HG03460 (cell line): ENCODE measurements around the gene FJX1.
"Not testable (repeated sequence)": the region's sequence is repeated elsewhere in the genome, so short reads cannot be mapped to it uniquely, and the experiment has no call there.

Experiments
- ATAC-seq: cut with Tn5 transposase; IDR thresholded peaks from one replicate; pipeline ENCODE4 v1.9.1; 2021; ENCODE audit not compliant: unreplicated experiment

Gene FJX1

DNA sequence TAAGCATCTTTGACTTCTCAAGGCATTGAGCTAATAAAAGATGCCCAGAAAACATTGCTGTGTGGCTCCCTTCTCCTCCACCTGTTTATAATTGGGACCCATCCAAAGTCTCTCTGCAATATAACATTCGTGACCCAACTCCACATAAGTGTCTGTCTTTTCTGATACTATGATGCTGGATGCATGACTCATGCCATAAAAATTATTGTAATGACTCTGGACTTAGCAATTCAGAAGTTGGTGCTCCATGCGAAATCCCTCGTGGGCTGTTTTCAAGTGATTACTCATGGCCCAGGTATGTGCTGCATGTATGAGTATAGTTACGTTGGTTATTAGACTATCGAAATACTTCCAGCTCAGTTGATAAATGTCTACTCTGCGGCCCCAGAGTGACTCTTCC is 11.7 kb downstream of the FJX1 start:
- ATAC-seq, result no peak

DNA sequence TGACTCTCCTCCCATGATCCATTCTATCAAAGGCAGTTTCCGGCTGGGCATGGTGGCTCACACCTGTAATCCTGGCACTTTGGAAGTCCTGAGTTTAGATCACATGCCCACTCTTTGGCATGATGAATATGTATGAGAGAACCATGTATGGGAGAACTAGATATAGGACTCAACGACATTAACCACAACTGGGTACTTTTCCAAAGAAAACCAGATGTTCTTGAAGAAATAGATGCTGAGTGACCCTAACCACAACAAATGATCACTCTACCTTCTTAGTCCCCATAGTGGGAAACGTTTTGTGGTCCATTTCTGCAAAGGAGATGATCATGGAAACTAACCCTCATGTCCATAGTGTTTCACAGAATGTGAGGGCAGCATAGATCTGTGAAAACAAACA is 13.6 kb downstream of the FJX1 start:
- ATAC-seq, result no peak

DNA sequence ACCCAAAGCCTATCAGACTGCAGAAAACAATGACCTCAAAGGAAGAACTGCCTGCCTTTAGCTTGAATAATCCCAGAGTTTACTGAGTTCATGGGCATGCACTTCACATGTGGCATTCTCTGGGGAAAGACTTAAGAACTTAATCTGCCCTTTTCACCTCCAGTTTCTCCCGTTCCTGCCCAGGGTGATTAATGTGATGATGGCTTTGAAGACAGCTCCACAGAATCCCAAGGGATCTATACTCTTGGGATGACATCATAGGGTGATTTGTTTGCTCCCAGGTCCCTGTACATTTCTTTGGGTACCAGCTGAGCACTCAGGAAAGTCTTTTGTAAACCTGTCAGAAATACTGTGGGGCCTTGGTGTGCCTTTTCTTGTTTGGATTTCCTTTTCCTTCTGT is 14.0 kb downstream of the FJX1 start:
- ATAC-seq, result no peak

GRCh38 chr11:35633827-35634423 is 15.7 kb downstream of the FJX1 start:
- no peak for ATAC-seq

DNA sequence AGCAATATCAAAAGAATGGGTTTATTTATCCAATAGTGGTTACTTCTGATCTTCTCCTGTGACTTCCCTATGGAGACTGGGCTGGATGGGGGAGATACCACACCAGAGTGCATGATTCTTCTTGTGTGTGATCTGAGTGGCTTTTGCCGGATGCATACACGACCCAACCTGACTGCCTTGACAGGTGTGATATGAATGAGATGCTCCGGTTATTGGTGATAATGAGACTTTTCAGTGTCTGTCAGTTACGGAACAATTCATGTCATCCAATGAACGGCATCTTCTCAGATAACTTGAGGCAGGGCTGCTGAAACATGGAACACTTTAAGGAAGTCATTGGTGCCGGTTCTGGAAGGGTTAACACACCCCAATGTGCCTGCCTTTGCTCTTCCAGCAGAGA is 17.7 kb downstream of the FJX1 start:
- ATAC-seq, result no peak

GRCh38 chr11:35639591-35640179 is 21.4 kb downstream of the FJX1 start:
- no peak for ATAC-seq

DNA sequence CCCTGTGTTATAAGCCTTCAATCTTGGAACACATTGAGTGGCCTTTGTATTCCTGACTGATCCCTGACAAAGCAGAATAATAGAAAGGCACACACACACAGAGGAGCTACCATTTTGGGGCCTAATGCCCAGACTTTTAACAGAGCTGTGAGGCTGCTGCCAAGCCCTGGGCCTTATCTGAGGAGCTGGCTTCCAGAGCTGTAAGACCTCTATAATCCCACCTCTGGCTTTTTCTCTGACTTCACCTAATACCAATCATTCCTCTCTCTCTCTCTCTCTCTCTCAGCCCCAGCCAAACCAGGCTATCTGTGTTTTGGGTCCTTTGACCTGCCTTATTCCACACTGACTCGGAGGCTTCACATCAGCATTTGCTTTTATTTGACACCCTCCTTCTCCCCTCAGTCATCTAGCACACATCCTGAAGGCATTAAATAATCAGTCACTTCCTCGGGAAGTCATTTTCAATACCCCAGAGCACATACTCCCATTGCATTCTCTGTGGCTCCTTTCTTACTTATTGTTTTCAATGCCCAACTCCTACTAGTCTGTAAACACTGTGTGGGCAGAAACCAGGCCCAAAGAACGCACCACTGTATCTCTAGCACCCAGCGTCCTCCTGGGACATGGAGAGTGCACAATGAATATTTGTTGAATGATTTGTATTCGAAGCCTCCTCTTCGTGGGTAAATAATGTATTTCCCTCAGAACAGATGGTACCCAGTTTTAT is 23.1 kb downstream of the FJX1 start:
- ATAC-seq, result no peak

- ATAC-seq, result no peak
These were observed 23.7 kb downstream of the FJX1 start for GRCh38 chr11:35641964-35642363.

- ATAC-seq, result no peak
These were observed 29.3 kb downstream of the FJX1 start for GRCh38 chr11:35647421-35648093.

DNA sequence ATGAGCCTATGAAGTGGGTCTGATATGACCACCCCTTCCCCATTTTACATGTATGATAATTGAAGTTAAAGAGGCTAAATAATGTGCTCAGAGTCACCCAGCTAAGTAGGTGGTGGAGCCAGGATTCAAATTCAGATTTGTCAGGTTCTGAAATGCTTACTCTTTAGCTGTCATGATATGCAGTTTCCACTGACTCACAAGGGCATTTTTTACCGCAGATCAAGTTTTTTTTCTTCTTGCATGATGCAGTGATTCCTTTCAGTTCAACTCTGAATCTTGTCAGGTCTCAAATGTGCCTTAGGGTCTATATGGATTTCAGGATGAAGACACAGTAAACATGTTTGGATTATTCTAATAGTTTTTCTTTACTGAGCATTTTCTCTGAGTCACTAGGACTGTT is 31.7 kb downstream of the FJX1 start:
- no peak for ATAC-seq

DNA sequence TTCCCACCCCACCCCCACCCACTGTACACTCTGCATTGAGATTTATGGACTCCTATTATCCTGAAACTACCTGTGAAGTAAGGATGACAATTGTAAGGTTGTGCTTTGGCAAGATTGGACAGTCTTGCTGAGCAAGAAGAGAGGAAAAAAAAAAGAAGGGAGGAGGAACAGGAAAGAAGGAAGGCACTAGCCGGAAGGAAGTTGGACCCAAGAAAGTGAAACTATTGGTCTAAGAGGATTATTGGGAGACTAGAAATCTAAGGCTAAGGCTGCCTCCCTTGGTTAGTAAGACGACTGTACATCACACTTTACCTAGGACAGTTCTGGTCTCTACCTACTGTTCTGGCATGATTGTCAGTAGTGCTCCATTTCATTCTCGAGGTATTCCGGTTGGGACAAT is 32.2 kb downstream of the FJX1 start:
- ATAC-seq, result no peak

GRCh38 chr11:35651263-35651662 is 33.0 kb downstream of the FJX1 start:
- ATAC-seq, result no peak

- ATAC-seq, result not testable (repeated sequence)
These were observed 34.5 kb downstream of the FJX1 start for GRCh38 chr11:35652786-35653185.

DNA sequence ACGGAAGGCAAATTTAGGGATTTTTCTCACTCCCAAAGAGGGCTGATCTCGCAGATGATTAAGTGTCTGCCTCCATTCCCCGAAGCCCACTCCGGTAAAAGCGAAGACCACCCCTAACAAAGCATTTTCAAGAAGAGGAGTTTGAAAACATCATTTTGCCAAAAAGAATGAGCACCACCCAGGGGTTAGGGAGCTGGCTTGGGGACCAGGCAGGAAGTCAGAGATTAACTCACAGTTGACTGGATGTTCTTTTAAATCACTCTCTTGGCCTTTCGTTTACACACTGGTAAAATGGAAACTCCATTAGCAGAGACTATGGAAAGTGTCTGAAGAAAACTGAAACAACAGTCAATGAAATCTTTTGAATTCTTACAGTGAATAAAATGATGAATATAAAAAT is 36.5 kb downstream of the FJX1 start:
- ATAC-seq, result no peak

- no peak for ATAC-seq
These were observed 37.0 kb downstream of the FJX1 start for GRCh38 chr11:35655254-35655653.

DNA sequence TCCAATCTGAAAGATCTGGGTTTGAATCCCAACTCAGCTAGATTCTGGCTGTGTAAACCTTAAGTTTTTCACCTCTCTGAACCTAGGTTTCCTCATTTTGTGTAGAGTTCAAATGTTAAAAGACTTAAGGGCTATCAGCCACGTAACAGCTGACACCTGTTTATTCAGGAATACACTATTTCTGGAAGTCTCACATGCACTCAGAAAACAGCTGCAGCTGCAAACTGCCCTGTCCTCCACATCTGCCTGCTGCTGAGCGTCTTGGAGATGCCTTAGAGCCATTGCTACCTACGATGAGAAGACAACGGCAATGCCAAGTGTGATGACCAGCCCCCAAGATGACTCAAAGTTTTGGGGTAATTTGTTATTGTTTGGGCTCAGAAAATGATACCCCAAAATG is 37.6 kb downstream of the FJX1 start:
- no peak for ATAC-seq

- no peak for ATAC-seq
These were observed 40.0 kb downstream of the FJX1 start for GRCh38 chr11:35658020-35658948.

GRCh38 chr11:35661534-35661933 is 43.3 kb downstream of the FJX1 start:
- ATAC-seq, result no peak

DNA sequence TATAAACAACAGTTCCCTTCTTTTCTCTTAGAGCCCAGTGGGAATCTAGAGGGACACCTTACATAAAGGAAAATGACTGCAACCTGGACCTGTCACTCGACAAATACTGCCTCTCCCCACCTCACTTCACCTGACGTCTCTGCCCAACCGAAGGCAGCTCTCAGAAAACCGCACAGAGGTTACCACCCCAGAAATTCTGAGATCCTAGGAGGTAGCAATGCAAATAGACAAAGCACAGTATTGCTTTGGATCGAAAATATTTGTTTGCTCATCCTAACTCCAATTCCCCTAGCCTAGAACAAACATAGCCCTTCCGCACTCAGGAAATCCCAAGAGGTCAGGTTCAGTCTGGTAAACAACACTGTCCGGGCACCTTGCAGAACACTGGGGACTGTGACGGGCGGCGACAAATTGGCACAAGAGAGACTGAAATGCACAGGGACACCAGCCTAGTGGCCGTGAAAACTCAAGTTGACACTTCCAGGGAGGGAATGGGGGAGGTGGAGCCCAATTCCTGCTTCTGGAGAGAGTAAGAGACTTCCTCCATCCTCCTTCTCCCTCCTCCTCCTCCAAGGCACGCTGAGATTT is 43.9 kb downstream of the FJX1 start:
- ATAC-seq, result peak; percentile 37

- peak; percentile 92 for ATAC-seq
These were observed 44.6 kb downstream of the FJX1 start, which contains the start of gene TRIM44 for GRCh38 chr11:35662649-35663407. TRIM44 (plus strand) TSS chr11:35662775; CDS start chr11:35663112, 337 bp downstream.
